Right kidney (tissue), 1 donor: ENCODE results near the gene FMN1.

Source experiments
- DNase-seq: peaks from one replicate; pipeline ENCODE4 v3.0.0-alpha.2; 2016

The FMN1 gene

DNA sequence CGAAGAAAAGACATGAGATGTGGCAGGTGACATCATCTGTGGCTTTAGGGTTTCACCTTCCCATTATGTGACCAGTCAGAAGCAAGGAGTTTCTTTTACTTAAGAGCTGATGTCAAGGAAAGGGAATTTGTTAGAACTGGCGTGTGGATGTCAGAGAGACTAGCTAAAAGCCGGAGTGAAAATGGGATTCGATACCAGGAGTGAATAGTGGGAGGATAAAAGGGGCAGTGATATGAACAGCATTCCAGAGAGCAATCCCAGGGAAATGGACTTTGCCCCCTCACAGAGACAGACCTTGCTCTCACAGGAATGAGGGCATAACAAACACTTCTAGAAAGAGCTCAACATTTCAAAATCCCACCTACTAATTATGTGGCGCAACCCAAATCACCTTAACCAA, 5.9 kb upstream of the FMN1 start:
- DNase-seq = no peak

DNA sequence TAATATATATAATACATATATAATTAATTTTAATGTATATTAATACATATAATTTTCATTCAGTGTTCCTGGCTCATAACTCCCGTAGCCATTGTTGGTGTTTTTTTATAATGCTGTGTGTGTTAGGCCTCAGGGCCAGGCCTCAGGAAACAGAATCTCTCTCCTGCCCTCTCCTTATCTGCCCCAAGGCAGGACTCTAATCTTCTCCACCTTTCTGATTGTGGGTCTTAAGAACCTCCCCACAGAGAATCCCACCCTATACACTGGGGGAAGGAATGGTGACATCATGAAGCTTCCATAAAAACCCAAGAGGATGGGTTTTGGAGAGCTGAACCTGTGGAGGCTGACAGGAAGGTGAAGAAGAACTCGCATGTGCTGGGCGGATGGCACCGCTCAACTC, 4.0 kb upstream of the FMN1 start:
- DNase-seq = no peak

DNA sequence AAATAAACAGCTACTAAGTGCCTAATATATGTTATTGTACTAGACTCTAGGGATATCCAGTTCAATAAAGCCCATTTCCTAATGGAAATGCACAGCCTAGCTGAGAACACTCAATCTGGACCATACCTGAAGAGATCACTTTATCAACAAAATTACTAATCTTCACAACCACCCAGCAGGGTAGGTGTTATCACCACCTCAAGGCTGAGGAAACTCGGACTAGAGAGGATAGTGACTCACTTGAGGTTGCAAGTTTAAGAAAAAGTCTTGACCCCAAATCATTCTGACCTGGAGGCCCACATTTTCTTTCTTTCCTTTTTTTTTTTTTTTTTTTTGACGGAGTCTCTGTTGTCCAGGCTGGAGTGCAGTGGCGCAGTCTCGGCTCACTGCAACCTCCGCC, 3.1 kb upstream of the FMN1 start:
- no peak for DNase-seq

DNA sequence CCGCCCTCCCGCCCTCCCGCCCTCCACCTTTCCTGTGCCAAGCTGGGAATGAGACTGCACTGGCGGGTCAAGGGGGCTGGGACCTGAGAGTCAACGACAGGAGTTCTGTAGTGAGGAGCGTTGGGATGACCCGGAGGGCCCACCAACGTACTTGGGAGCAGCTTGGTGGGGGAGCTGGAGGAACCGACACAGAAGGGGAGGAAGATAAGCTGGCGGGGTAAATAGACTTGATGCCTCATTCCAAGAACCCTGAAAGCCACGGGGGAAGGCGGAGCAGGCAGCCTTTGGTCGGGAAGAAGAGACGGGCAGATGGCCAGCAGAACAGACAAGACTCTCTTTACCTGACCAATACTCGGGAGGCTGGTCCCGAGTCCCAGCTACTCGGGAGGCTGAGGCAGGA, 277 bp downstream of the FMN1 start:
- no peak for DNase-seq

DNA sequence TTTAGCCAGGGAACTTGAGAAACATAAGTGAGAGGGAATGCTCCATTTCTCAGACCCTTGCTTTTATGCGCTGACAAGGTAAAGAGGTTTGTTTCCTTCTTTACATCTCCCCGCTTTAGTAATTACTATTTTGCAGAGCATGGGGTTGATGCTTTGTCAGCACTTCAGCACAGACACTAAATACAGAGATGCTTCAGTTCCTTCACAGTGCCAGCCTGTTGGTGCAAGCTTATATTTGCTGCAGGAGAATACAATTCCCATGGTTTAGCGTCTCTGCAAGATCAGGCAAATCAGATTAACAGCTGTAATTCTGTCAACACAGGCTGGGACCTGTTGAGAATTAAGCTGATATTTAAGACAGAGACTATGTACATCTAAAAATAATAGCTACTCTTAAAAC, 2.9 kb downstream of the FMN1 start:
- no peak for DNase-seq

DNA sequence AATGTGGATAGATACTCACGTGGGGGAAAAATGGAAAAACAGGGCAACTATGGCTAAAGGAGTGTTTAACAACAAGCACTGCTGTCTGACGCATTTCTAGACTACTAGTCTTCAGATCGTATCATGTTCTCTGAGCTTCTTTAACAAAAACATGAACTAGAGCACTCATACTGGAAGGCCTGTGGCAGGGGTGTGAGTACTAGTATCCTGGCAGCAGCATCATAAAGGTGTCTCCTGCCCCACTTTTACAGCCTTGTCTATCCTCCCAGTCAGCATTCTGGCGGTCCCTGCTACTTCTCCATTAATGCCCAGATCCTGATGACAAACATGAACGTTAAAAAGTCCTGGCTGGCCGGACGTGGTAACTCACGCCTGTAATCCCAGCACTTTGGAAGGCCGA, 4.0 kb downstream of the FMN1 start:
- DNase-seq = no peak

DNA sequence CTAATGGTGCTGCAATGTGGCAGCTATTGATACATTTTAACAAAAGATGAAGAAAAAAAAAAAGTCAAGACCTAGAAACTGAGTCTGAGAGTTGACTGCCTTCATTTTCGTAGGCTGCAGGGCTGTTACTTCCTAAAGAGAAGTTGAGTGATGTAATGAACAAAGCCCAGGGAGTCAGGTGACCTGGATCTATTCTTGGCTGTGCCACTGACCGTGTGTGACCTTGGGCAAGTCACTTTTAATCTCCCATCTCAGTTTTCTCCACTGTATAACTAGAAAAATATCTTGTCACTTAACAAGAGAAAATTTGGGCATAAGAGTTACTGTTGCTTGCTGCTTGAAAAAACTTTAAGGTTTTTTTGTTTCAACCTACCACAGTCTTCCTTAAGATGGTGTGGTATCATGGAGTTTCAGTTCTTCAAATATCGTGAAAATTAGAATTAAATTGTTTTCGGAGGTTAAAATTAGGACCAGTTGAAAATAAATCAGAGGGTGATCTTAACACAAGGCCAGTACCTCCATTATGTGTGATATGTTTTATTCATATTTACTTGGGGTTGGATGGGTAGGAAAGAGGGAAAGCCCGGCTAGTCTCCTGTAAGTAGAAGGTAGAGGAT, 5.8 kb downstream of the FMN1 start:
- DNase-seq = no peak

DNA sequence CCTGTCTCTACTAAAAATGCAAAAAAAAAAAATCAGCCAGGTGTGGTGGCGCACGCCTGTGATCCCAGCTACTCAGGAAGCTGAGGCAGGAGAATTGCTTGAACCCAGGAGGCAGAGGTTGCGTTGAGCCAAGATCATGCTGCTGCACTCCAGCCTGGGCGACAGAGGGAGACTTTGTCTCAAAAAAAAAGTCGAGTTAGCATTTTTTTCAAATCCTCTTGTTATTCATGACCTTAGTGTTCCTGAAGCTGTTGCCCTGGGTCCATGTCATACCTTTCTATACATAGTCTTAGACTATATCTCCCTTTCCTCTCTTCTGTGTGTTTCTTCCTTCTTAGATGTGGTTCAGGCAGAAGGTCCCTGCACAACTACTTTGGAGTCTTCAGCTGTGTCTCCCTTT, 6.4 kb downstream of the FMN1 start:
- DNase-seq = no peak

DNA sequence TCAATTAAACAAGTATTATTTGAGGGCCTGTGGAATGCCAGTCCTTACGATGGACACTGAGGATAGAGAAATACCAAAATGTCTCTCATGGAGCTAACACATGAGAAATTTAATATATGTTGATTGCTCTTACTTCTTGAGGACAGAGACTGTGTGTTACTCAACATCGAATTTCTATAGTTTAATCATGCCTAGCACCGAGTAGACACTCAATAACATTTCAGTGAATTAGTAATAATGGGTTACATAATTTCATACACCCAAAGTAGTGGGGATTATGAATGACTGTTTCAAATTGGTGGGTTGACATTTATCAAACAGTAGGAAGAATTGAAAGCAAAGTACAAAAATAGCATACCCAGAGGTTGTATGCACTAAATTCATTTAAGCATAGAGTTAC, 11.2 kb downstream of the FMN1 start:
- no peak for DNase-seq

DNA sequence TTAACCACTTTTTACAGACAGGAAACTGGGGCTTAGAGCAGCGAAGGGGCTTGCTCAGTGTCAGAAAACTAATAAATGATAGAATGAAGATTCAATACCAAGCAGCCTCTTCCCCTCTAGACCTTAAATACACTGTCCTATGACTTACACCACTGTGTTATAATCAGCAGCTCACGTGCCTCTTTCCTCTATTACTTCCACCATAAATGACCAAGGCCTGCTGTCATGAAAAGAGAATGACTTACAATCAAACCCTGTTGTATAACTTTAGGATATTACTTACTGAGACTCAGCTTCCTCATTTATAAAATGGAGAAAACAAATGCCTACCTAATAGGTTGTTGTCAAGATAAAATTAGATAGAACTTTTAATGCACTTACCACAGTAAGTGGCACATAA, 11.6 kb downstream of the FMN1 start:
- DNase-seq = no peak

DNA sequence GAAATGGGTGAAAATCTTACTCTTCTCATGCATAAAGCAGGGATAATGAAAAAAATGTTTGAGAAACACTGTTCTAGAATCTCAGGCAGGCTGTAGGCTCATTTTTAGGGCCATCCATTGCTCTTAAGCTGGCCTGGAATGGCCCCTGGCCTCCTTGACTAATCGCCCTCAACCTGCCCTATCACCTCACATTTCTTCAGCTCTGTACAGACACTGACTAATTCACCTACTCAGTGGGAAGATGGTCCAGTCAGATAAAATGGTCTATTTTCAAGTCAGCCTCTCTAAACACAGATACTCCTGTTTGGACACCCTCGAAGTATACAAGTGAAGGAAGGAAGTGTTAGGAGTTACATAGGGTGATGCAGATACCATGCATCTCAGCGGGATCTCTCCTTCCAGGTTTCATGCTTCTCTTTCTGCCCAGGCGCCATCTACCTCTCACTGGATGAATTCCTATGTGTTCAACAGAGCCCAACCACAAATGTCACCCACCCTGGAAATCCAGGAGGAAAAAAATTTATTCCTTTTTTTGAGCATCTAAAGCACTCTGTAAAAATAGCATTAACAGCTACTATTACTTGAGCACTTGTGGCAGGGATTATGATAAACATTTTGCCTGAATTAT, 12.1 kb downstream of the FMN1 start:
- no peak for DNase-seq

DNA sequence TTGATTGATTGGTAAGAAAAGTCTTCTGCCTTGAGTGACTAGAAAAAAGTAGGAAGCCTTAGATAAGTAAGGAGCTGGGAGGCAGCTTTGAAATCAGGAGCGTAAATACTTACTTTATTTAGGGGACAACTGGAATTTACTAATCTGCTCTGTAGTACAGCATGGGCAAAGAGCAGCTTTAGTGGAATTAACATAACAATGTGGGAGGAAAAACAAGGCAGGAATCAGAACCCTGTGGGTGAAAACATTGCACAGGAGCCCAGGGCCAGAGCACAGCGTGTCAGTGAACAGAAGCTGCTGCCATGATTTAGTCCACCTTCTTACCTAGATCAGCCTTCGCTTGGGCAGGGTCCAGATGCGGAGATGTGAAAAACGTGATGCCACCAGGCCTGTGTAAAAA, 14.6 kb downstream of the FMN1 start:
- DNase-seq = no peak

DNA sequence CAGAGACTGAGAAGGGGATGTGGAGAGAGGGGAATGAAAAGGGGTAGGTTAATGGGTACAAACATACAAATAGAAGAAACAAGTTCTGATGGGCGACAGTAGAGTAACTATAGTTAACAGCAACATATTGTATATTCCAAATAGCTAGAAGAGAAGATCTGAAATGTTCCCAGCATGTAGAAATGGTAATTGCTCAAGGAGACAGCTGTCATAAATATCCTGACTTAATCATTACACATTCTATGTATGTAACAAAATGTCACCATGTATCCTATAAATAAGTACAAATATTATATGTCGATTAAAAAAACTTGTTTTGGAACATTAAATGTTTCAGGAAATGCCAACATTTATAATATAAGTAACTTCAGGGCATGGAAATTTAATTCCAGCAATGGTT, 23.3 kb downstream of the FMN1 start:
- DNase-seq = no peak

DNA sequence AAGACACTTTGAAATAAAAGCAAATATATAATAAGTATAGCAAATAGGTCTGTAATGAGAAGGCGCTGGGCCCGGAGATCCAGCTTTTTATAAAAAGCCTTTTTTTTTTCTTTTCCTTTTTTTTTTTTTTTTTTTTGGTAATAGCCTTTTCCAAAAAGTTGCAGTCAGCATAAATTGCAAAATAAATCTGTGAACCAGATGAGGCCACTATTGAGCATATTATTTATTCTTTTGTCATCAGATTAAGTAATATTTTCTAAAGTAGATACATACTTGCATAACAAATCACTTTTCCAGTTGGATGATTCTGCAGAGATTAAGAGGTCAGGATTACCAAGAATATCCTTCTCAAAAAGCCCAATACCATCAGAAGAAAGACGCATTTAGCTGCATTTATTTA, 24.9 kb downstream of the FMN1 start:
- no peak for DNase-seq

DNA sequence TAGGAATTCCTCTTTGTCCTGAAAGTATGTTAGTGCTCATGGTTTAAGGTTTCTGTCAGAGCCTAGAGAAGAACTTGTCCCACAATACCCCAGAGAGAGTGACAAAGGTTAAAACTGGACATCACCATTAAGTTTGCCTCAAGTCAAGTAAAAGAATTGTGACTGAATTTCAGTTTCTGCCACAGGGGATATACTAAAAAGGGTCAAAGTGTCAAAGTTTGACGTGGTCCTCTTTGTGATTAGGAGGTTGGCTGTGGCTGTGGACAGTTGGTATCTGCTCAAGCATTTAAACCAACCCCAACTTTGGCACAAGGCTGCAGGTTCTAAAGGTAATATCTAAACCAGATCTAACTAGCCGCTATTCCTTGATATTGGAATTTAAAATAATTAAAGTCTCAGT, 26.1 kb downstream of the FMN1 start:
- no peak for DNase-seq

DNA sequence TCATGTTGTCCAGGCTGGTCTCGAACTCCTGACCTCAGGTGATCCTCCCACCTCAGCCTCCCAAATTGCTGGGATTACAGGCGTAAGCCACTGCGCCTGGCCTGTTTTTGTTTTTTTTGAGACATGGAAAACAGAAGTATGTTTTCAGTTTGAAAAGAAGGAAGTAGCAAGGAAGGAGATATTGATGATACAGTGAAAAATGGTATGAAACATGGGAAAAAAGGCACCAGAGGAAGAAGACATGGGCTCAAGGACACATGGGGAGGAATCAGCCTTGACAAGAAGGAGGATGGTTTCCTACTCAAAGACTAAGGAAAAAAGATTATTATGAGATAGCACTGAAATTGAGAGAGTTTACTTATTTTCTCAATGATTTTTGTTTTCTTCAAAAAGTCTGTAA, 30.7 kb downstream of the FMN1 start:
- DNase-seq = no peak

DNA sequence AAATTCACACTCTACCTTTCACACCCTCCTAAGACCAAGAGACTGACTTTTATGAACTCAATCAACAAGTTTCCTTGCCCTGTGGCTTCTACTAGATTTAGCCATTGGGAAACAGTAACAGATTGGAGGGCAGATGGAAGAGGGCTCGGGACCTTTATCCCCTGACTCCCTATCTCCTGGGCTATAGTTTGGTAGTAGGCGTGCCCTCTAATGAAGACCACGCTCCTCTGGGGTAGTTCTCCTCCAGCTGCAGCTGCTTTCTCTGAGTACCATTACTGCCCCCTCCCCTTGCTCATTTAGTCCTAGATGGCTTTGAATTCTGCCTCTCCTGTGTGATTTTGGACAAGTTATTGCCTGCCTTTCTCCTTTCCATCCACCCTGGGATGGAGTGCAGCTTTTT, 33.3 kb downstream of the FMN1 start:
- no peak for DNase-seq

DNA sequence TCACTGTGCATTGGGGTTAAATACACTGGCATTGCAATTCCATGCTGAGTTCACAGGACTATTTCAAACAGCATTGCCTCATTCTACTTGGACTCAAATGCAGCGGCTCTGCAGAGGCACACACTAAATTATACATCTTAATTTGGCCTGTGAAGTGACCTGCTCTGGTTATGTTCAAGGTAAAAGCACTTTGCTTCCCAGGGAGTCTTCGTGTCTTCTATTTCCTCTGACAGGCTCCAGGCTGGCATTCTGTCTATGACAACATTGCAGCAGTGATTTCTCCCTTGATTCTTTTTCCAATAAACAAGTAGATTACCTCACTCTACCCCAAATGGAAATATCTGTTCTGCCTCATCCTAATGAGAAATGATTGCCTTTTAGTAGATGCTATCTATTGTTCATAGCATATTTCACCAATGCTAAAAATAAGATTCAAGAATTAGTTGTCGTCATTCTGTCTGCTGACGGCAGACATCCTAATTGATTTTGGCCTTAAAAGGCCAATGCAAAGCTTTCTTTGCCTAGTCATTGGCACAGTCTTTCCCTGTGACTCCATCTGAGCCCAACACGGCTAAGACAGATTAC, 33.8 kb downstream of the FMN1 start:
- DNase-seq = no peak

DNA sequence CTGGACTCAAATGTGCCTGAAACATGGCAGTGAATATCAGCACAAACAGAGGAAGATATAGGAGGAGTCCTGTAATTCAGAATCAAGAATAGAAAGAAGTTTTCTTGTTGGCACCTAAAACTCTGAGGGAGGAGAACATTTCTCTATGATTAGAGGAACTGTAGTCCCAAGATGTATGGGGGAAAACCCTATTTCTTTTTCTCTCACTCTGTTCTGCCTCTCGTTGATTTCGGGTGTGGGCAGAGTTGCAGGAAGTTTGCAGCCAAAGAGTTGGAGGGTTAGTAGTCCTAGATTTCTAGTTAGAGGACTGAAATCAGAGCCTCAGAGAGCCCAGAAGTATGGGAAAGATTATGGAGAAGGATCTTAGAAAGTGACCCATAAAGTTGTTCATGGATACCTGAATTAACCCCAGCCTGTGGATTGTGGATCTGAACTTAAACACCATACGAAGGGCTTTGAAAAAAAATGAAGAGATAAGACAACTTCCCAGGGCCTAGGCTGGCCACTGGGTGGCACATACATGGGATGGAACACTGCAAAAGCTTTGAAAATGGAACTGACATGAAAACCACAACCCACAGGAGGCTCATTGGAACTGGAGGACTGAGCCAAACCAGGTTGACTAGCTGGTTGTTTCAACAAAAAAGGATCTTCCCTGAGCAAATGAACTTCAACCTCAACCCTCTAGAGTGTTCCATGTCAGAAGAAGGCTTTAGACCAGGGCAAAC, 34.6 kb downstream of the FMN1 start:
- no peak for DNase-seq

DNA sequence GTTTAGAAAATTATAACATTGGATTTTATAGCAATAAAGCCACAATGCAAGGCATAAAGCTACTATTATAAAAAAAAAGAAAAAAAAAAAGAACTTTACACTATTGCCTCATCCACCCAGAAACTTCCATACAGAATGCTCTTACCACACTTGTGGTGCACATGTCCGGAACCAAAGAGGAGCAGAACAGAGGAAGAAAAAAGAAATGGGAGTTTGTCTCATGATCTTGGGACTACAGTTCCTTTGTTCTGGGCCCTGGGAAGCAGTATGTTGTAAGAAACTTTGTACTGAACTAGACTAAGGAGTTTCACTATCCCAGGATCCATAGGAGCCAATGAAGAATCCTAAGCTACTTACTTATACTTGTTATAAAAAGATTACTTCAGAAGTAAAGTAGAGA, 36.1 kb downstream of the FMN1 start:
- no peak for DNase-seq

DNA sequence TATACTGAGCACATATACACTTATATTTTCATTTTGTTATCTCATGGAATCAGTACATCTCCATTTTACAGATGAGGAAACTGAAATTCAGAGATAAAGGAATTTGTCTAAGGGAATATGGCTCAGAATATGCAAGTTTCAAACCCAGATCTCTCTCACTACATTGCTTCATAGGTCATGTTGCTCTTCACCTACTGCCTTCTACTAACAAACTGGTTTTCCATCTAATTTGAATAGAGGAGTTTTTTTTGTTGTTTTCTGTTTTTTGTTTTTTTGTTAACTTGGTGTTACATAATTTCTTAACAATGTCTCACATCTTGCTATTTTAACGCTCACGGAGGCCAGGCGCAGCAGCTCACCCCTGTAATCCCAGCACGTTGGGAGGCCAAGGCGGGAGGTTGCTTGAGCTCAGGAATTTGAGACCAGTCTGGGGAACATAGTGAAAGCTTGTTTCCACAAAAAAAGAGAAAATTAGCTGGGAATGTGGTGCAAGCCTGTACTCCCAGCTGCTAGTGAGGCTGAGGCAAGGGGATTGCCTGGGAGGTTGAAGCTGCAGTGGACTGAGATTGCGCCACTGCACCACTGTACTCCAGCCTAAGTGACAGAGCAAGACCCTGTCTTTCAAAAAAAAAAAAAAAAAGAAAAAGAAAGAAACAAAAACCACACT, 37.0 kb downstream of the FMN1 start:
- DNase-seq = no peak

DNA sequence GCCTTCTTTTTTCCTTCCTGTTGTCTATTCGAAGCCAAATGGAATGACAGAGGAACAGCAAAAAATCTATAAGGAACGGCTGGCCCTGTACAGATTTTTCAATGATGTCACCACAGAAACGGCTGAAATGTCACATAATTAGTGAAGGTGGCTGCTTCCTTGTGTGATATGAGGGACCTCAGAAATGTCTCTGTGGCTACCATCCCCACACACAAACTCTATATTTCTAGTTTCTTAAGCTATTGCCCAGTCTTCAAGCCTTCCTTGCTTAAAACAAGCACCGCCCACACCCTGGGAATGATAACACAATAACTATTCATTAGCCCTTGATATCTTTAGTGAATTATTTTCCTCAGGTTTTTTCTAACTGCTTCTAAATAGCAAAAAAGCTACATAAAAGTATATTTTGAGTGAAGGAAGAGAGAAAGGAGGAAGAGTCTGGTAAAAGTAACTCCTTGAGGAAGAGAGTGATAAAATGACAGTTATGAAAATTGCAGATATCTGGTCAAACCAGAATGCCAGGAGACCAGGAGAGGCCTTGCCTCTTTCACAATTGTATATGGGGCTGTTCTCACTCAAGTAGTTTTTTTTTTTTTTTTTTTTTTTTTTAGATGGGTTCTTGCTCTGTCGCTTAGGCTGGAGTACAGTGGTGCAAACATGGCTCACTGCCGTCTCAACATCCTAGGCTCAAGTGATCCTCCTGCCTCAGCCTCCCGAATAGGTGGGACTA, 38.7 kb downstream of the FMN1 start:
- no peak for DNase-seq
